ENCODE results near the gene KRT37. TPM values are rescaled to one million over a fixed set of nuclear protein-coding genes. Genes with fewer than 3 reads are reported as not detected.

KRT37 gene
- total RNA-seq, 1 experiment from 2014 or later, result not detected

GRCh38 chr17:41437254-41437653 is 12.9 kb upstream of the KRT37 start:
- no TSS peak for BruUV-seq (replicated peaks)
- Histone ChIP-seq H3K4me1 (ENCODE audit: control insufficient read depth, insufficient read depth, low read length) (no peaks in the 10 kb centered on the region), H3K36me3 (ENCODE audit: control insufficient read depth, insufficient read depth, low read length) (no peaks in the 10 kb centered on the region), H3K9me3 (ENCODE audit: control insufficient read depth, insufficient read depth, low read depth, low read length) (no peaks in the 10 kb centered on the region), H3K27me3 (ENCODE audit: control insufficient read depth, insufficient read depth, low read length) (no peaks in the 10 kb centered on the region), H3K4me3 (ENCODE audit: low read depth in 2 of 2, low read length in 2 of 2) (no peak overlapping the region), H3K27ac (ENCODE audit: low read length) (no peak overlapping the region)
- ATAC-seq (no peak), DNase-seq (ENCODE audit: low read depth, low spot score) (no peak)
- ChIA-PET CTCF (no interaction called here), POLR2A (no interaction called here)
- in situ Hi-C loops (cut with HindIII; ENCODE audit: low pct_unique_long_range_greater_than_20kb, low sequenced_read_pairs), result no loop called here
- TF ChIP-seq TCF7L2 (IDR thresholded peaks at IDR 0.05; ENCODE audit: low read depth, low read length) (no peak), REST (IDR thresholded peaks at IDR 0.05; ENCODE audit: insufficient read depth in 1 of 2, low read depth in 2 of 2, low read length in 1 of 2) (no peak), CTCF (IDR thresholded peaks at IDR 0.05) (no peak), SIN3A (IDR thresholded peaks at IDR 0.05; ENCODE audit: borderline replicate concordance, insufficient read depth, low read depth, low read length) (no peak)
- intact Hi-C loops (cut with micrococcal nuclease; ENCODE audit: unreplicated experiment), result no loop called here

DNA sequence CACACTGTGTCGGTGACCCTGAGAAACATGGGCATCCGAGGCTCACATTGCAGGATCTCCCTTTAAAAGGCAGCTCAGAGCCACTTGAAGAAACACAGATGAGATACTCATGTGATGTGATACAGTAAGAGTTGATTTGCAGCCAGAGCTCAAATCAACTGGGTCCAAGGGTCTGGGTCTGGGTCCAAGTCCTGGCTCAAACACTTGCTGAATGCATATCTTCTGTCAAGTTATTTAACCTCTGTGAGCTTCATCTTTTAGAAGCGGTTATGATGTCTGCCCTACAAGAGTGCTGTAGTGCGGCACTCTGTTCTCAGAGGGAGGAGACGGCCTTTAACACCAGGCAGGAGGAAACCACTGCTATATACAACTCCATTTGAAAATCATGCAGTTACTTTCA is 10.0 kb upstream of the KRT37 start:
- CTCF ChIA-PET, result no interaction called here

More for the DNA sequence above, 10.0 kb upstream of the KRT37 start:
- no peak for TF ChIP-seq CTCF (IDR thresholded peaks at IDR 0.05)
- no peak for TF ChIP-seq TCF7L2 (IDR thresholded peaks at IDR 0.05; ENCODE audit: low read depth, low read length)
- no peak for TF ChIP-seq REST (IDR thresholded peaks at IDR 0.05; ENCODE audit: insufficient read depth in 1 of 2, low read depth in 2 of 2, low read length in 1 of 2)
- TF ChIP-seq SIN3A (IDR thresholded peaks at IDR 0.05; ENCODE audit: borderline replicate concordance, insufficient read depth, low read depth, low read length), result no peak
- TF ChIP-seq POLR2AphosphoS5 (IDR thresholded peaks at IDR 0.05; ENCODE audit: low read depth, low read length), result no peak
- H3K27ac ChIP-seq (ENCODE audit: low read length), result no peak overlapping the region
- H3K9me3 ChIP-seq (ENCODE audit: control insufficient read depth, insufficient read depth, low read depth, low read length), result no peaks in the 10 kb centered on the region
- POLR2A ChIA-PET, result no interaction called here
- no peaks in the 10 kb centered on the region for H3K4me1 ChIP-seq (ENCODE audit: control insufficient read depth, insufficient read depth, low read length)
- ATAC-seq, result no peak
- in situ Hi-C loops (cut with HindIII; ENCODE audit: low pct_unique_long_range_greater_than_20kb, low sequenced_read_pairs) (no loop called here), intact Hi-C loops (cut with micrococcal nuclease; ENCODE audit: unreplicated experiment) (no loop called here)
- BruUV-seq (replicated peaks), result no TSS peak
- no peak overlapping the region for H3K4me3 ChIP-seq (ENCODE audit: low read depth in 2 of 2, low read length in 2 of 2)
- DNase-seq (ENCODE audit: low read depth, low spot score), result no peak
- no peaks in the 10 kb centered on the region for H3K27me3 ChIP-seq (ENCODE audit: control insufficient read depth, insufficient read depth, low read length)
- H3K36me3 ChIP-seq (ENCODE audit: control insufficient read depth, insufficient read depth, low read length), result no peaks in the 10 kb centered on the region
